ENCODE measurements around the gene GPC6.

Gene GPC6

DNA sequence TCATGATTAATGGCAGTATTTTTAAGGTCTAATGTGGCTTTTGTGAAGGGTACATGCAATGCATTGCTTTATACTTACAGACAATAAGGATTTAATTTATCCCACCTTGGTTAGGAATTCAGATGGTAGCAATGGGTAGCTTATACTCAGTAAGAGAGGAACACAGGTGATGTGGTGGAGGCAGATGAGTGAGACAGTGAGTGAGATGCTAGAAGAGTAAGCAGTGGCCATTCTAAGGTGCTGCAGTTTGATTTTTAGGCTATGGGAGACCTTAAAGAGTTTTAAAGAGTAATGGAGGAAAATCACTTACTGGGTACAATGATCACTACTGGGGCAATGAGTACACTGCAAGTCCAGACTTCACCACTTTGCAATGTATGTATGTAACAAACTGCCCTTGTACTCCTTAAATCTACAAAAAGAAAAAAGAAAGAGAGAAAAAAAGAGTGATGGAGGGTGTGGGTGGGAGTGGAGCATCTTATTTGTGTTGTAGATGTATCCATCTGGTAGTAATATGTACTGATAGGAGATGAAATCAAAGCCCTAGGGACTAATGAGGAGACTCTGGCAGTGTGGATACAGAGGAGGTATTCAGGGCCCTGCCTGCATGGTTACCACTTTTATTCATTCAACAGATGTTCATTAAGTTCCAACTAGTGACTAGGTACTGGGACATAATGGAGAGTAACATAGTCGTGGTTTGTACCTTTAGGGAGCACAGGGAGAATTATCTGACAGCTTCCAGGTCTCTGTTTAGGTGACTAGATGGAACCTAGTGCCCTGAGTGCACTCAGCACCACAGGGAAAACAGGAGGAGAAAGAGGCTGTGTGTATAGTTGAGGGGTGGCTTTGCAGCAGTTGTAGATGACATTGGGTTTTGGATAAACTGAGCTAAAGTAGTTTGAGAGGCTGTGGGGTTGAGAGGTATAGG is 99.0 kb downstream of the GPC6 start:
- no peak for DNase-seq

DNA sequence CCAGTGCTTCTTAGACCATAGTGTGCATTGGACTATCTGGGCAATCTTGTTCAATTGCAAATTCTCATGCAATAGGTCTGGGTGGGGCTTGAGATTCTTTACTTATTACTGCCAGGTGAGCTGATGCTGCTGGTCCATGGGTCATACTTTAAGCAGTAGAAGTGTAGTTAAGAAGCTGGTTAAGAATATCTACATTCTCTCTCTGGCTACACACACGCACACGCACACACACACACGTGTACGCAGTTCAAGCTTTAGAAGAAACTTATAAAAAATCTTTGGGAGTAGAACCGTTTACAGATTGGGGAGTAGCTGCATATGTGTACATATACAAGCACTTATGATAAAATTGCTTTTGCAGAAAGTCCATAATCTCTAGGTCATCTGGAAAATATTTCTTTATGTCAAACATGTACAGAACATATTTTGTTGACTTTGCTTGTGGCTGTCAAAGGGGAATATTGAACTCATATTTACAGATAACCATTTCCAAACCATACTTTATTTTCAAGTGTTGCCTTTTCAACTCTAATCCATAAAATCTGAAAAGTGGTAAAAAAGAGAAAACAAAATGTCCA is 99.7 kb downstream of the GPC6 start:
- DNase-seq, result no peak

DNA sequence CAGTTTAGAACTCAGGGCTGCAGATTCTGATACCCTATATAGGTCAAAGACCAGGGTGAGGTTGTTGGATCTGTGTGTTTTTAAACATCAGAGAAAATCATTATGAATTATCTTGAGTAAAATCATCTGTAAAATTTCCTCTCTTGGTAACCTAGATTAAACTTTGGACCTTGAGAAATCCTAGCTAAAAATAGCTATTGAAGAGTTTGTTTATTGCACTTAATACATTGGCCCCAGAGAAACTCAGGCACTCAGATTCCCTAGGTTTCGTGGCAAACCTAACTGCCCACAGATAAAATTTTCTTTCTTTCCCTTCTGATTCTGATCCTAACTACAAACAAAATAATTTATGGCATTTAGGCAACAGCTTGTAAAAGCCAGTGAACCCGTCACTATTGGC is 102.3 kb downstream of the GPC6 start:
- DNase-seq, result no peak

DNA sequence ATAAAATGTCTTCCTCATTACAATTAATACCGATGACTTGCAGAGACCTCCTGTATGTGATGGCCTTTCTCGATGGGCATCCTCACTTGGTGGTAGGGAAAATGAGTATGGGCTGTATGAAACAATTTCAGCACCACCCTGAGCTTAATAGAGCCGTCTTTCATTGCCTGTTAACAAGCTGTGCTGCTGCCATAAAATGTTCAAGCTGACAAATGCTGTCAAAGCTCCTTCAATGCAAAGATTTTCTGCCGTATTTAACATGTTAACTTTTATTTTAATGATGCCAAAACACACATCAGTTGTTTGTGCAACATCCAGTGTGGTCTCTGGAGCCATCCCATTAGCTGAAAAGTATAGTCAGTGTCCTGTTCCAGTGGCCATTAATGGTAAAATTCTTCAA is 110.1 kb downstream of the GPC6 start:
- DNase-seq, result no peak

DNA sequence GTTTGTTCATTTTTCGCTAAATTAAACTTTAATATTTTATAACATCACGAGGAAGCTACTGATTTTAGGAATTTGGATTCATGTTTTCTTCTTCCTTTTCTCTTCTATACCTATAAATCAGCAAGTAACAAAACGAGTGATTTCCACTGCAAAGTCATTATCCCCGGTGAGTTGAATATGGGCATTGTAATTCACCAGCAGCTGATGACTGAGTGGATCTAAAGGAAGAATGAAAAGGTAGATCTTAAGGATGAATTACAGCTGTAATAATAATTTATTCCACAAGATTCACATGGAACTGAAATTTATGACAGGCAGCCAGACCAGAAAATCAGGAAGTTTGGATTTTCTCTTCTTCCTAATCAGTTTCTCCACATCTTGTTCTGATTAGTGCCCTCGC is 111.4 kb downstream of the GPC6 start:
- DNase-seq, result no peak

- no peak for DNase-seq
Measured at GRCh38 chr13:93338906-93339305, 112.3 kb downstream of the GPC6 start.

DNA sequence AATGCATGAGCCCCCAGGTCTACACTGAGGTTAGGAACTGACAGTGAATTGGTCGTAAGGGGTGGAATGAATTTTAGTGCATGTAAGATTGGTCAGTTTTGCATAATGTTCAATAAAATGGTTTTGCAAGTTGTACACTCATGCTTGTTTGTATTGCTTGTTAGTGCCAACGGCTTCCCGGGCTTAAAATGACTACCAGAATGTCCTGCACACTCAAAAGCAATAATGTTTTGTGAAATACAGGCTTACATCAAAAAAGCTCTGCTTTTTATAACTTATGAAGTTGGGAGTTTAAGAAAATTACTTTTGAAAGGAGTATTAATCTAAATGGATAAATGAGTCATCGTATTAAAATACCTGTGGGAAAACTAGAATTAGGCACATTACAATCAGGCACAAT is 112.9 kb downstream of the GPC6 start:
- no peak for DNase-seq

DNA sequence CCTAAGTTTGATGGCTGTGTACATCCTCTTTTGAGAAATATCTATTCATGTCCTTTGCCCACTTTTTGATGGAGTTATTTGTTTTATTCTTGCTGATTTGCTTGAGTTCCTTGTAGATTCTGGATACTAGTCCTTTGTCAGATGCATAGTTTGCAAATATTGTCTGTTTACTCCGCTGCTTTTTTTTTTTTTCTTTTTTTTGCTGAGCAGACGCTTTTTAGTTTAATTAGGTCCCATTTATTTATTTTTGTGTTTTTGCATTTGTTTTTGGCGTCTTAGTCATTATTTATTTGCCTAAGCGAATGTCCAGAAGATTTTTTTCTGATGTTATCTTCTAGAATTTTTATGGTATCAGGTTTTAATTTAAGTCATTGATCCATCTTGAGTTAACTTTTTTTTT is 114.9 kb downstream of the GPC6 start:
- no peak for DNase-seq

GRCh38 chr13:93343097-93343496 is 116.5 kb downstream of the GPC6 start:
- no peak for DNase-seq

GRCh38 chr13:93344048-93344705 is 117.6 kb downstream of the GPC6 start:
- no peak for DNase-seq

- DNase-seq, result no peak
Measured at GRCh38 chr13:93345024-93345423, 118.4 kb downstream of the GPC6 start.

- DNase-seq, result no peak
Measured at GRCh38 chr13:93345770-93346169, 119.2 kb downstream of the GPC6 start.

DNA sequence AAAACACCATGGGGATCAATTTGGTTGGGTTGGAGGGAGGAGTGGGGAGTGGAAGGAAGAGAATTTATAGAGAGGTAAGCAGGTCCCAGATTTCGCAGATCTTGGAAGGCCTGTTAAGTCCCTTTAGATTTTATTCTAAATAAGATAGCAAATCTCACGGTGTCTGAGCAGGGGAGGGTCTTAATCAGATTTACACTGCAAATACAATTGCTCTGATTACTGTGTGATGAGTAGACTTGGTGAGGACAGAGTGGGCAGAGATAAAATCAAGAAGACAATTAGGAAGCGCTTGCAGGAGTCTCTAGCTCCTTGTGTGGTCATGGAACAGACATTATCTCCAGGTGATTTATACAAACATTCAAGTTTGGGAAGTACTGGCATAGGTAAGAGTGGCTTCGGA is 126.0 kb downstream of the GPC6 start:
- no peak for DNase-seq

- no peak for DNase-seq
Measured at GRCh38 chr13:93355094-93355493, 128.5 kb downstream of the GPC6 start.

DNA sequence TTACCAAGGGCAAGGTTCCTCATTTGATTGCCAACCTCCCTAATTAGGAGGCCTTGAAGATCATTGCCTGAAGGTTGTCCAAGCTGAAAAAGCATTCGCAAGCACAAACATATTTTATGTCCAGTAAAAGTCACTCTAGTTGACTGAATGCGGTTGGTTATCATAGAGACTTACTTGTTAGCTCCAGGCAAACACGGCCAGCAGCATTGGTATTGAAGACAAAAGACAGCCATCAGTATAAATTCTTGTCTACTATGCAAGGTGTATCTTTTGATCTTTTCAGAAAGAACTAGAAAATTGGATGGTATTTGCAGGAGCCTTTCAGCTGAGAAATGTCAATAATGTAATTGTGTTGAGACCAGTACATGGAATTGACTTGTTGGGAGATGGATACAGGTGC is 129.9 kb downstream of the GPC6 start:
- no peak for DNase-seq

DNA sequence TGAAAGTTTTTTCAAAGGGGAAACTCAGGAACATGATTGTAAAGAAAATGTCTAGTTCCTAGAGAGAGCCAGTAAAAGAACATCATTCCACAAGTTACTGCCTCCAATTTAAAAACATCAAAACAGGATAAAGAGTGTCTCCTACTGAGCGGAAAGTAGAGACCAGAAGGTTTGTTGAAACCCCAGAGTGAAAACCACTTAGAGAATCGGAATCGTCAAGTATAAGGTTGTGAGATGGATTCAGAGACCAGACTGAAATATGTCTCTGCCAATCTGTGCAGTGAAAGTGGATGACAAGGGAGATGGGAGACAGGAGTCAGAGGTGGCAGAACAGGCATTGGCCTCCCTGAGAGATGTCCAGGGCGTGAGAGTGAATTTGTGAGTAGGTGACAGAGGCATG is 133.4 kb downstream of the GPC6 start:
- no peak for DNase-seq

- no peak for DNase-seq
Measured at GRCh38 chr13:93361703-93362102, 135.1 kb downstream of the GPC6 start.

DNA sequence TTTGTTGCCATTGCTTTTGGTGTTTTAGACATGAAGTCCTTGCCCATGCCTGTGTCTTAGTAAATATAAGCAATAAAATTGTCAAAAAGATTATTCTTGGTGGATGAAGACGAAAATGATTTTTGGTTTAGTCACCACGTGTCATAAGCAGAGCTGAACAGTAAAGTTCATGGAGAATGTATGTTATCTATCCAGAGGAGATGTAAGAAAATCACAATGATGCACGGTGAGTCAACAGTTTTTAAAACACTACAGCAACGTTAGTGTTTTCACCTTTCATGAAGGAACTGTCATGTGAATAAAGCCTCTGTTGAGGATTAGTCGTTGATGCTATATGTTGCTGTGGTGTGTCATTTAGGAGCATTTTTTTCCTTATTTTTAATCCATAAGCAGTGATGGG is 137.6 kb downstream of the GPC6 start:
- no peak for DNase-seq

GRCh38 chr13:93368296-93368695 is 141.7 kb downstream of the GPC6 start:
- no peak for DNase-seq

DNA sequence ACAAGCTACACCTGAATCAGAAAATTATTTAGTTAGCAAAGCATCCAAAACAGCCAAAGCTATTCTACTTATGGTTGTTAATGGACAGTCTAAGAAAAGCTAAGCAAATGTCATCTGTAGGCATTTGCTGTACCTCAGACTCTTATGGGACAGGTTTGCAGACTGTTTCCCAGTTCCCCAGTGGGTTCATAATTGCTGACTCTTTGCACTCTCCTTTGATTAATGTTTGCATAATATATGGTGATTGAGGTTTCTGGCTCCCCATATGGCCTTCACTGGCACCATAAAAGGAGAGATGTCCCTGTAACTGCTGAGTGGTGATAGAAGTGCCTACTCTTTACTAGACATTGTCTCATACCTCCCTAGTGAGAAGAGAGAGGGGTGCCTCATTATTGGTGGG is 142.1 kb downstream of the GPC6 start:
- no peak for DNase-seq

- DNase-seq, result no peak
Measured at GRCh38 chr13:93372856-93373255, 146.2 kb downstream of the GPC6 start.

DNA sequence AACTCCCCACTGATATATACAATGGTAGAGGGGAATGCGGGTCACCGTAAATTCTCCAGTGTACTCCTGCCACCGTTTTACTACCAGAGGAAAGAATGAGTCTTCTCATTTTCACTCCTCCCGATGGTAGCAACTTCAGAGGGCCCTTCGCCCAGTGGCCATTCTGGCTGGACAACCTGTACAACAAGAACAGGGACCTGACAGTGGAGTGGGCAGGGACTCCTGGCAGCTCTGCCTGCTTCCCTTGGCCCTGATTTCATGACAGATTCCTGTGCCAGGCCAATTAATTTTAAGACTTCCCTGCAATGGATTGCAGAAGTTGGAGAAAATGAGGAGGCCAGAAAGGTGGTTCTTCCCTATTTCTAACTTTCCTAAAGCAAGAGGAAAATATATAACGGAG is 148.9 kb downstream of the GPC6 start:
- DNase-seq, result no peak

DNA sequence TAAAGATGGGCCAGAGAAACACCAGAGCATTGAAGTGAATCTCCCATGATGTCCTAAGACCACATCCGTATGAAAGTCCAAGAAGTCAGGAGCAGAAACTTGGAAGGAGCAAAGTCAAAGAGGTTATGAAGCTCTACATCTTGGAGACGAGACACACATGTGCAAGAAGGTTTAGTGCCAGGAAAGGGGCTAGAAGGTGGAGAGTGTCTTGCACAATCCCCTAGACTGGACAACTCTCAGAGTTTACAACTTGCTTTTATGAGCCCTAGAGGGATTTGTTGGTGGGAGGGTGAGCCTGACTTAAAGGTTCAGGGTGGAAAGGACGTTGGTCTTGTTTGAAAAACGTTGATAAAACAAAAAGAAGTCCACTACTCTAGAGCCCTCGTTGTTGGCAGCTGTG is 150.6 kb downstream of the GPC6 start:
- no peak for DNase-seq

DNA sequence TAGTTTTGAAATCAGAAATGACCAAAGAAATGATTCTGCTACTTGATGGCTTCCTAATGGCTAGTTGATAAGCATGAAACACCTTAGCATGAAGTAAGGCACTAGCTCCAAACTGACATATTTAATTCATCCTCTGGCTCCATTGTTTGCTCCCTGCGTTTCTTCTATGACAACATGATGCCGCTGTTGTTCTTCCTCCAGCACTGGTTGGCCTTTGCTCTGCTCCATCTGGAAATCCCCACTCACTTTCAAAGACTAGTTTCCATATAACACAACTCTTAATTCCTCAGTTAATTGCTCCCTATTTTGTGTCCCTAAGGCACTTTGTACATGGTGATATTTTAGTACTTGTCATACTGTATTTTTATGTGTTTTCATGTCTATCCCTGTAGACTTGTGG is 151.6 kb downstream of the GPC6 start:
- DNase-seq, result no peak
